HL-60/S4 treated with retinoic acid at 250 ng/mL for 4 days and 3 days (cell line): Measurements from ENCODE around the gene CRACR2A.

Experiments
- in situ Hi-C: fragments of 300-500 bp; cut with MboI; formaldehyde crosslinking; loops from 2 replicates; pipeline ENCODE4 v1.7.0; 2022; ENCODE audit warnings: low sequenced_read_pairs

Gene CRACR2A

GRCh38 chr12:3656946-3657622 lies 95.8 kb downstream of the CRACR2A start:
- in situ Hi-C loops: no loop called here

- in situ Hi-C loops: no loop called here
Measured at GRCh38 chr12:3655328-3655900, 97.5 kb downstream of the CRACR2A start.

GRCh38 chr12:3651585-3652424 lies 101.1 kb downstream of the CRACR2A start:
- in situ Hi-C loops: no loop called here

- in situ Hi-C loops: no loop called here
Measured at GRCh38 chr12:3647504-3647903, 105.4 kb downstream of the CRACR2A start.

GRCh38 chr12:3646561-3647241 lies 106.2 kb downstream of the CRACR2A start:
- in situ Hi-C loops: no loop called here

- in situ Hi-C loops: no loop called here
Measured at GRCh38 chr12:3645091-3645490, 107.8 kb downstream of the CRACR2A start.

- in situ Hi-C loops: no loop called here
Measured at GRCh38 chr12:3644104-3644503, 108.8 kb downstream of the CRACR2A start.

- in situ Hi-C loops: no loop called here
Measured at GRCh38 chr12:3641428-3642018, 111.4 kb downstream of the CRACR2A start.

- in situ Hi-C loops: no loop called here
Measured at GRCh38 chr12:3636328-3636727, 116.6 kb downstream of the CRACR2A start.

- in situ Hi-C loops: no loop called here
Measured at GRCh38 chr12:3634348-3634747, 118.6 kb downstream of the CRACR2A start.

GRCh38 chr12:3633396-3633795 lies 119.5 kb downstream of the CRACR2A start:
- in situ Hi-C loops: no loop called here

- in situ Hi-C loops: no loop called here
Measured at GRCh38 chr12:3632754-3633153, 120.2 kb downstream of the CRACR2A start.

- in situ Hi-C loops: no loop called here
Measured at GRCh38 chr12:3632256-3632655, 120.7 kb downstream of the CRACR2A start.

GRCh38 chr12:3631759-3632158 lies 121.2 kb downstream of the CRACR2A start:
- in situ Hi-C loops: no loop called here

- in situ Hi-C loops: no loop called here
Measured at GRCh38 chr12:3631272-3631637, 121.7 kb downstream of the CRACR2A start.

- in situ Hi-C loops: no loop called here
Measured at GRCh38 chr12:3630621-3631271, 122.2 kb downstream of the CRACR2A start.

- in situ Hi-C loops: no loop called here
Measured at GRCh38 chr12:3630111-3630510, 122.8 kb downstream of the CRACR2A start.

- in situ Hi-C loops: no loop called here
Measured at GRCh38 chr12:3629057-3629830, 123.7 kb downstream of the CRACR2A start.

- in situ Hi-C loops: no loop called here
Measured at GRCh38 chr12:3628629-3629028, 124.3 kb downstream of the CRACR2A start.

GRCh38 chr12:3627336-3627735 lies 125.6 kb downstream of the CRACR2A start:
- in situ Hi-C loops: no loop called here
